CD4-positive, alpha-beta T cell (primary cell): ENCODE data around the gene SLC1A4. TPM values are rescaled to one million over a fixed set of nuclear protein-coding genes. Genes with fewer than 3 reads are reported as not detected.

Experiments
- ATAC-seq: fragments of 200-7000 bp; cut with Tn5 transposase; one replicate; pipeline ENCODE4 v1.10.0; 2022; ENCODE audit warnings: mild to moderate bottlenecking; ENCODE audit not compliant: poor library complexity
- CTCF ChIA-PET: fragments of 350-600 bp; sonication (Branson Sonifier 250); formaldehyde crosslinking; loops from one replicate; lab custom pipeline; 2021; ENCODE audit warnings: antibody characterized with exemption, inconsistent platforms; lab: Charles Lee
- POLR2A ChIA-PET: fragments of 350-600 bp; sonication (Branson Sonifier 250); formaldehyde crosslinking; loops from one replicate; lab custom pipeline; 2021; ENCODE audit warnings: antibody characterized with exemption, inconsistent platforms; lab: Charles Lee
- DNase-seq, 14 experiments: peaks; one replicate each; pipeline ENCODE4 v3.0.0-alpha.2; 2013 to 2020; ENCODE audit warnings: mixed read lengths in 2 of 14
- H3K27ac ChIP-seq, 2 donors: one replicate each; pipeline versions ENCODE4 v1.5.1 to v1.7.0; 2013; ENCODE audit warnings: low read length in 2 of 2, low read depth in 1 of 2, mild to moderate bottlenecking in 1 of 2
- H3K27me3 ChIP-seq, 2 experiments: 1 replicate in 1 of 2; 2 replicates in 1 of 2; pipeline versions ENCODE4 v1.6.1 to v1.7.0; 2013; ENCODE audit warnings: low read length in 2 of 2, control low read depth in 1 of 2, mild to moderate bottlenecking in 1 of 2, moderate library complexity in 1 of 2; ENCODE audit not compliant: insufficient read depth in 2 of 2, control insufficient read depth in 1 of 2
- H3K36me3 ChIP-seq: one replicate; pipeline ENCODE4 v1.6.1; 2013; ENCODE audit warnings: low read length, control low read depth; ENCODE audit not compliant: insufficient read depth
- H3K4me1 ChIP-seq: one replicate; pipeline ENCODE4 v1.6.1; 2013; ENCODE audit warnings: low read length, control low read depth; ENCODE audit not compliant: insufficient read depth
- H3K4me3 ChIP-seq: one replicate; pipeline ENCODE4 v1.5.1; 2013; ENCODE audit warnings: mild to moderate bottlenecking, low read length, moderate library complexity
- H3K9me3 ChIP-seq, 2 experiments: 1 replicate in 1 of 2; 2 replicates in 1 of 2; pipeline versions ENCODE4 v1.6.1 to v1.7.0; 2013; ENCODE audit warnings: low read length in 2 of 2, mild to moderate bottlenecking in 2 of 2, control low read depth in 1 of 2, moderate library complexity in 1 of 2; ENCODE audit not compliant: control insufficient read depth in 1 of 2, insufficient read depth in 1 of 2
- H3K27ac Mint-ChIP-seq: one replicate; pipeline ENCODE4 v1.8.0; 2020; ENCODE audit warnings: mixed read lengths
- H3K27me3 Mint-ChIP-seq: one replicate; pipeline ENCODE4 v1.8.0; 2021; ENCODE audit warnings: mixed read lengths
- H3K36me3 Mint-ChIP-seq: one replicate; pipeline ENCODE4 v1.8.0; 2021; ENCODE audit warnings: low read depth, mixed read lengths
- H3K4me1 Mint-ChIP-seq: one replicate; pipeline ENCODE4 v1.8.0; 2021; ENCODE audit warnings: low read depth, mixed read lengths
- H3K4me3 Mint-ChIP-seq: one replicate; pipeline ENCODE4 v1.8.0; 2020; ENCODE audit warnings: mild to moderate bottlenecking, mixed read lengths
- H3K9me3 Mint-ChIP-seq: one replicate; pipeline ENCODE4 v1.8.0; 2020; ENCODE audit warnings: mixed read lengths
- intact Hi-C, 2 experiments: fragments of 100-400 bp; cut with DNase I in 1 of 2; cut with micrococcal nuclease in 1 of 2; formaldehyde crosslinking; loops; one replicate each; pipeline versions ENCODE4 v1.15.1 to v1.9.0; 2023 to 2025; cut with DNase I, micrococcal nuclease
- polyA plus RNA-seq, 2 donors: library from polyadenylated mRNA; unstranded; fragments of 120-200 nt; gene quantifications; one replicate each; pipeline ENCODE4 v1.2.1, GENCODE V29; 2013
- total RNA-seq, 174 experiments: library from RNA in 2 of 174; stranded (reverse) in 2 of 174; gene quantifications; one replicate each; pipeline ENCODE4 v1.2.3 and lab custom pipeline; 2021 to 2026
- TF ChIP-seq, protein P1 (sequence below): fragments of 200-600 bp; IDR thresholded peaks from one replicate; pipeline ENCODE4 v1.8.0; 2022; ENCODE audit warnings: antibody characterized with exemption, mild to moderate bottlenecking

SLC1A4 gene
- total RNA-seq (1 to 10 TPM; 2.4 to 2.8 TPM), total RNA-seq (lab: John Stamatoyannopoulos, UW) (5.4 to 72.1 (median 31.5) reads per million in 172 experiments)
- 2.7 TPM for polyA plus RNA-seq (2013, experiment 1 of 2)
- 3.2 TPM for polyA plus RNA-seq (2013, experiment 2 of 2)

- intact Hi-C loops = loop anchor here in 1 of 2 experiments (1.0 kb wide), 1 partner anchor 67 kb away; the partner anchor contains the start of gene CEP68
- no peaks in the 10 kb centered on the region for H3K9me3 ChIP-seq
- H3K27me3 ChIP-seq = no peaks in the 10 kb centered on the region
- no peaks in the 10 kb centered on the region for H3K36me3 ChIP-seq
- peak within 1 kb of the TSS; percentile 82 for H3K4me3 ChIP-seq
- CTCF ChIA-PET = interaction anchor here (1.2 kb wide), 1 partner anchor 11 kb away, joined by 3 read pairs; no protein-coding TSS in a partner anchor
- peaks cover 29% of the 10 kb centered on the region for H3K4me1 Mint-ChIP-seq
- ATAC-seq = peak; percentile 89
- peak; percentile 54 to 89 (median 76) for DNase-seq
- POLR2A ChIA-PET = interaction anchor here (0.5 to 3.2 kb wide), 5 partner anchors 10 to 141 kb away, joined by 3 to 30 read pairs (median 5); partner anchors contain the start of genes CEP68 and RAB1A
- H3K27ac Mint-ChIP-seq = peak within 1 kb of the TSS; percentile 52
- no peaks in the 10 kb centered on the region for H3K36me3 Mint-ChIP-seq
- TF ChIP-seq, protein P1, sequence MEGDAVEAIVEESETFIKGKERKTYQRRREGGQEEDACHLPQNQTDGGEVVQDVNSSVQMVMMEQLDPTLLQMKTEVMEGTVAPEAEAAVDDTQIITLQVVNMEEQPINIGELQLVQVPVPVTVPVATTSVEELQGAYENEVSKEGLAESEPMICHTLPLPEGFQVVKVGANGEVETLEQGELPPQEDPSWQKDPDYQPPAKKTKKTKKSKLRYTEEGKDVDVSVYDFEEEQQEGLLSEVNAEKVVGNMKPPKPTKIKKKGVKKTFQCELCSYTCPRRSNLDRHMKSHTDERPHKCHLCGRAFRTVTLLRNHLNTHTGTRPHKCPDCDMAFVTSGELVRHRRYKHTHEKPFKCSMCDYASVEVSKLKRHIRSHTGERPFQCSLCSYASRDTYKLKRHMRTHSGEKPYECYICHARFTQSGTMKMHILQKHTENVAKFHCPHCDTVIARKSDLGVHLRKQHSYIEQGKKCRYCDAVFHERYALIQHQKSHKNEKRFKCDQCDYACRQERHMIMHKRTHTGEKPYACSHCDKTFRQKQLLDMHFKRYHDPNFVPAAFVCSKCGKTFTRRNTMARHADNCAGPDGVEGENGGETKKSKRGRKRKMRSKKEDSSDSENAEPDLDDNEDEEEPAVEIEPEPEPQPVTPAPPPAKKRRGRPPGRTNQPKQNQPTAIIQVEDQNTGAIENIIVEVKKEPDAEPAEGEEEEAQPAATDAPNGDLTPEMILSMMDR = no peak
- H3K9me3 Mint-ChIP-seq = no peaks in the 10 kb centered on the region
- H3K27ac ChIP-seq = no peak within 1 kb of the TSS
- peaks cover 25% of the 10 kb centered on the region for H3K4me1 ChIP-seq
- H3K27me3 Mint-ChIP-seq = peaks cover 4% of the 10 kb centered on the region
- peak within 1 kb of the TSS; percentile 94 for H3K4me3 Mint-ChIP-seq
Measured at GRCh38 chr2:64989126-64989981, at the start of gene SLC1A4. TSS of gene SLC1A4 (plus strand) at chr2:64989399. CDS start at chr2:64989644, 245 bp downstream.

- Mint-ChIP-seq H3K27me3 (no peaks in the 10 kb centered on the region), H3K27ac (no peak overlapping the region), H3K4me3 (no peak overlapping the region), H3K36me3 (no peaks in the 10 kb centered on the region), H3K4me1 (peaks cover 20% of the 10 kb centered on the region), H3K9me3 (no peaks in the 10 kb centered on the region)
- Histone ChIP-seq H3K36me3 (no peaks in the 10 kb centered on the region), H3K27me3 (no peaks in the 10 kb centered on the region), H3K9me3 (no peaks in the 10 kb centered on the region), H3K27ac (no peak overlapping the region), H3K4me3 (no peak overlapping the region), H3K4me1 (peaks cover 28% of the 10 kb centered on the region)
- intact Hi-C loops = no loop called here
- no peak for ATAC-seq
- POLR2A ChIA-PET = no interaction called here
- CTCF ChIA-PET = interaction anchor here (1.3 kb wide), 1 partner anchor 23 kb away, joined by 3 read pairs; no protein-coding TSS in a partner anchor
- DNase-seq = no peak
- TF ChIP-seq, protein P1 = no peak
Measured at GRCh38 chr2:64941143-64941542, 48.1 kb upstream of the SLC1A4 start.

DNA sequence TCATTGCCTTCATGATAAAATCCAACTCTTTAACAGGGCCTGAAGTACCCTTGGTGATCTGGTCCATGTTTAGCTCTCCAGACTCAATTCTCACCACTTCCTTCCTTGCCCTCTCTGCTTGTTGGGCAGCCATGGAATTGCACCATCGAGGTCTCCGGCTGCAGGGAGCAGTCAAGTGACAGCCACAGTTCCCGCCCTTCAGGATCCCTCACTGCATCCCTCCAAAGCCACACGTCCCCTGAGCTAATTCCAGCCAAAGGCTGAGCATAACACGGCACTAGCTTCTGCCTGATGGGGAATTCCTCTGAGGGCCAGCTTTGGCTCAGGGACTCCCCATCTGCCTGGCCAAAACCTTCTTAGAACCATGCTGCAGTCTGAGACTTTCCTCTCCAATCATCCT, 47.4 kb upstream of the SLC1A4 start:
- H3K4me1 Mint-ChIP-seq = peaks cover 27% of the 10 kb centered on the region
- TF ChIP-seq, protein P1 = no peak
- H3K4me1 ChIP-seq = peaks cover 34% of the 10 kb centered on the region
- H3K36me3 Mint-ChIP-seq = no peaks in the 10 kb centered on the region
- H3K9me3 ChIP-seq = no peaks in the 10 kb centered on the region
- no peaks in the 10 kb centered on the region for H3K27me3 ChIP-seq
- intact Hi-C loops = no loop called here
- no peak overlapping the region for H3K27ac Mint-ChIP-seq
- H3K27ac ChIP-seq = no peak overlapping the region
- H3K36me3 ChIP-seq = no peaks in the 10 kb centered on the region
- ChIA-PET POLR2A (no interaction called here), CTCF (no interaction called here)
- ATAC-seq (no peak), DNase-seq (no peak)
- no peaks in the 10 kb centered on the region for H3K27me3 Mint-ChIP-seq
- H3K9me3 Mint-ChIP-seq = no peaks in the 10 kb centered on the region
- no peak overlapping the region for H3K4me3 ChIP-seq
- no peak overlapping the region for H3K4me3 Mint-ChIP-seq
